Ramos (cell line): Measurements from ENCODE around the gene ZNF362.
"Not testable (repeated sequence)": the region's sequence is repeated elsewhere in the genome, so short reads cannot be mapped to it uniquely, and the experiment has no call there.

ENCODE experiments used
- in situ Hi-C: fragments of 300-500 bp; cut with MboI; formaldehyde crosslinking; loops from one replicate; pipeline ENCODE4 v1.14.3; 2022; ENCODE audit warnings: low sequenced_read_pairs; ENCODE audit not compliant: unreplicated experiment

ZNF362 gene

DNA sequence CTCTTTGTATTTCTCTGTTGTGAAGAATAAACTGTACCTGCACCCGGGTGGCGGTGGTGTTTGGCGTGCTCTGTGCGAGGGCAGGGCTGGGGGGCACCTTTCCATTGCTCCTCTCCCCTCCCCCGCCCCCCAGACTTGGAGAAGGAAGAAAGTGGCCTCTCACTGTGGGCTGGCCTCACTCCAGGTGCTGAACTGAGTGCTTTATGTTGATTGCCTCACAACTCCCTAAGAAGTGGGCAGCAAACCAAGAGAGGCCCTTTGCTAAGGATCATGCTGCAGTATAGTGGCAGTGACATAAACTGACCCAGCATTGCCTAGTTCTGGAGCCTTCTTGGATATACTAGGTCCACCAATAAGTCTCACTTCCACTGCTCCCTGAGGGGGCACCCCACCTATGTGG is 44.4 kb downstream of the ZNF362 start:
- in situ Hi-C loops, result no loop called here

DNA sequence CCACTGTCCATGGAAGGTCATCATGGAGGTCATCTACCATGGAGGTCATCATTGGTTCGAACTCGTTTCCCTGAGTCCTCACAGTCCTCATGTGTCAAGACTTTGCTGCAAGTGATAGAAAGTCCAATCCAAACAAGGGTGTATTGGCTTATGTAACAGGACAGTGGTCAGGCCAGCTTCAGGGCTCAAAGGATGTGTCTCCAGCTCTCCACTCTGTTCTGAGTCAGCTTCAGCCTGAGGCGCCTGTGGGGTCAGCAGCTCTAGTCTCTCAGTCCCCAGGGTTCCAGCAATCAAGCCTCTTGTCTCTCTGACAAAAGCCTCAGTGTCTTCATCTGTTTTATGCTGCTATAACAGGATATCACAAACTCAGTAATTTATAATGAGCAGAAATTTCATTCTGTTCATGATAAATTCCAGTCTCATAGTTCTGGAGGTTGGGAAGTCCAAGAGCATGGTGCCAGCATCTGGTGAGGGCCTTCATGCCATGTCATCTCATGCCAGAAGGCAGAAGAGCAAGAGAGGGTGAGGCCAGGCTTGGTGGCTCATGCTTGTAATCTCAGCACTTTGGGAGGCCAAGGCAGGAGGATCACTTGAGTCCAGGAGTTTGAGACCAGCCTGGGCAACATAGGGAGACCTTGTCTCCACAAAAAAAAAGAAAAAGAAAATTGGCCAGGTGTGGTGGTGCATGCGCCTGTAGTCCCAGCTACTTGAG is 45.1 kb downstream of the ZNF362 start:
- in situ Hi-C loops, result no loop called here

DNA sequence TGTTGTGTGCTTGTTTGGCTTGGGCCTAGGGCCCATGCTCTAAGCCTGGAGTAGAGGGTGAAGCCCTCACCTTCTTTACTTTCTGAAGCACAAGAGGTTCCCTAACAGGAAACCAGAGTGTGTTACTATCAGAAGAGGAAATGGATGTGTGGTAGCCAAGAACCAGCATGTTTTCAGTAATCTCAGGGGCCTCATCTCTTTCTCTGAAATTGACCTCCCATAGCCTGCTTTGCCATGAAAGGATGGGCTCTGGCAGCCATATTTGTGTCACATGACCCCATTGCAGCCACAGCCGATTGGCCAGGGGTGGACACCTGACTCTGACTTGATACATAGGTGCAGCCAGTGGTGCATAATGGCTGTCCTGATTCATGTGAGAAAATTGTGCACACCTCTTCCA is 46.0 kb downstream of the ZNF362 start:
- in situ Hi-C loops, result no loop called here

DNA sequence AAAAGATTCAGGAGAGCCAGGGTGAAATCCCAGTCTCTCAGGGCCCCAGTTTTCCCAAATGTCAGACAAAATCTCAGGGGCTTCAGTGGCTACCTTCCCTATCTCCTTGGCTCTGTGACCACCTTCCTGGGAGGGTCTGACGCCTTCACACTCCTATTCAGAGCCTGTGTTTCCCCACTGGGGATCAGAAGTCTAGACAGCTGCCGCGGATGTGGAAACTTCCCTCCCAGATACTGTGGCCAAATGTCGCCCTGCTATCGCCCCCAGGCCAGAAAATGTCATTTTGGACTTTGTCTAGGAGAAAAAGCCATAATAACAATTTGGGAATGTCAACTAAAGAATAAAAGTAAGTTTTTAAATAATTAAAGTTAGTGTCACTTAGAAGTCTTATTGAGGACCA is 48.7 kb downstream of the ZNF362 start:
- in situ Hi-C loops, result no loop called here

DNA sequence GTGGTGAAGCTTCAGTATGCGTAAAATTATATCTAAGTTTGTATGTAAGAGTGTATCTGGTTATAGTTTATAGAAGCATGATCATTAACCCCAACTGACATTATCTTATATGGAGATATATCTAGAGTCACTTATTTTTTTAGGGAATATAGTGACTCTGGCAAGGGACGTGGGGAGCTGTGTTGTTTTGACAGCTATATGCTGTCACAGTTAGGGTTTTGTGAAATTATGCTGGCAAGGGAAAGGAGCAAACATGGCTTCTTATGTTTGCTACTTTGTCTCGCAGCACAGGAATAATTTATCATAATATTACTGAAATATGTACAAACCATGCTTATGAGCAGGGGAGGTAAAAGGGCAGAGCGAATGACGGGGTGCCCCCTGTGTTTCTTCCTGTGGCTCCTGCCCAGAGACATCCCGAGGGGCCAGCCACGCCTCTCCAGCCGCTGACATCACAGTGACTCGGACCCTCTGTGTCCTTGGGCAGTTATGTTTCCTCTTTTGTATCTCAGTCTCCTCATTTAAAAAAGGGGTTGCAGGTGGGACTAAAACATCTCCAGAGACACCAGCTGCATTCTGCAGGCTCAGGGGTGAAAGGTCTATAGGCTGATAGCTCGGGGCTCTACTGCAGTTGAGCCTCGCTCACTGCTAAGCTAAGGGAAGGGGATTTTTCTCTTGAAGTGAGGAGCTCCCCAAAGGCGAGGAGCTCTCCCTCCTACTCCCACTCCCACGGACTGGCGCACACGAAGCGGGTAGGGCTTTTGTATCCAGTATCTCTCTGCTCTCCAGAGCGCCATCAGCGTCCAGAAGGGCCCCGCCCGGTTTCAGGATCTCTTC is 49.7 kb downstream of the ZNF362 start:
- in situ Hi-C loops, result no loop called here

DNA sequence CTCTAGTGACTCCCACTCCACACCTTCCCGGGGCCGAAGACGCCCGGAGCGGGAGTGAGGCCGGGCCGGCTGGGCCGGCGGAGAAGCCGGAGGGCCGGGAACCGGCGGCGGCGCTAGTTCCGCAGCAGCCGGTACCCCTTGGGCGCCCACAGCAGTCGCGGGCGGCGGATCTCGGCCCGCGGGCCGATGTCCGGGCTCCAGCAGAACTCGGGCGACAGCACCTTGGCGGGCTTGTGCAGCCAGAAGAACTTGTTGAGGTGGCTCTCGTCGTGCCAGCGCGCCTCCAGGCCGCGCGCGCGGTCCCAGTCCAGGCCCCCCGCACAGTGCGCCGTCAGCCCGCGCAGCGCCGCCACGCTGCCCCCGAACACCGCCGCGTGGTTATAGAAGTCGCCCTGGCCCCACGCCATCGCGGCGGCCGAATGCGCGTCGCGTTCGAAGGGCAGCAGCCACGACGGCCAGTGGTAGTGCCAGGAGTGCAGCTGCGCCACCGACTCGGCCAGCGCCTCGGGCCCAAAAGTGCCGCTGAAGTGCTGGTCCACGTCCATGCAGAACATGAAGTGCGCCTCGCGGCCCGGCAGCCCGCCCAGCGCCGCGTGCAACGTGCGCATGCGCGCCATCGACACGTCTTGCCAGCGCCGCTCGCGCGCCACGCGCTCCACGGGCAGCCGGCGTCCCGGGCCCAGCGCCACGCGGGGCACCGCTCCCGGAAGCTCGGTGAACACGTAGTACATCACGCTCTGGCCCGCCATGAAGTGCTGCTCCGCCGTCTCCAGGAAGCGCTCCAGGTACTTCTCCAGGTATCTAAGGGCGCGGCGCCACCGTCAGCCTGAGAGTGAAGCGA is 50.6 kb downstream of the ZNF362 start:
- in situ Hi-C loops, result no loop called here

DNA sequence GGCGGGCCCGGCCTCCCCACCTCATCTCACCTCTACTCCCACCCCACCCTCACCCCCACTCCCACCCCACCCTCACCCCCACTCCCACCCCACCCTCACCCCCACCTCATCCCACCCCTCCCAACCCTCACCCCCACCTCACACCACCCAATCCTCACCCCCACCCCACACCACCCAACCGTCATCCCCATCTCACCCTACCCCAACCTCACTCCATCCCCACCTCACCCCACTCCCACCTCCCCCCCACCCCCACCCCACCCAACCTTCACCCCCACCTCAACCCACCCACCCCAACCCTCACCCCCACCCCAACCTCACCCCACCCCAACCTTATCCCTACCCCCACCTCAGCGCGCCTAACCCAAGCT is 51.2 kb downstream of the ZNF362 start:
- in situ Hi-C loops, result no loop called here

DNA sequence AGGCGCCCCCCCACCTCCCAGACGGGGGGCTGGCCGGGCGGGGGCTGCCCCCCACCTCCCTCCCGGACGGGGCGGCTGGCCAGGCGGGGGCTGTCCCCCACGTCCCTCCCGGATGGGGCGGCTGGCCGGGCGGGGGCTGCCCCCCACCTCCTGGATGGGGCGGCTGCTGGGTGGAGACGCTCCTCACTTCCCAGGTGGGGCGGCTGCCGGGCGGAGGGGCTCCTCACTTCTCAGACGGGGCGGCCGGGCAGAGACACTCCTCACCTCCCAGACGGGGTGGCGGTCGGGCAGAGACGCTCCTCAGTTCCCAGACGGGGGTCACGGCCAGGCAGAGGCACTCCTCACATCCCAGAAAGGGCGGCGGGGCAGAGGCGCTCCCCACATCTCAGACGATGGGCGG is 53.1 kb downstream of the ZNF362 start:
- in situ Hi-C loops, result not testable (repeated sequence)

DNA sequence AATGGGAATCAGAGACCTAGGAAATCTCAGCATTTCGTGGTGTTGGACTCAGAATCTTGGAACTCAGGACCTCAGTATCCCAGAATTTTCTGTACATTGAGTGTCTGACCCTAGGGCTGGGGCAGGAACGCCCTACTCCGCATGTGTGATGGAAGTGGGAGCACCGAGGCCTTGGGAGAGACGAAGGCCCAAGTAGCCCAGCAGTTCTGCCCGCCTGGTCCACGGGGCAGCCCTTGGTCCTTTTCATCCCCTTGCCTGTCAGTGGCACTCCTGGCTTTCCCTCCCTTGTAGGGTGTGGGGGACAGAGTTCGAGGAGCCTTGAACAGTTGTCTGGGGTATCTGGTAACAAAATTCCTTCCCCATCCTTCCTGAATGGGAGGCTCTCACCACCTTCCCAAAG is 54.4 kb downstream of the ZNF362 start:
- in situ Hi-C loops, result no loop called here

DNA sequence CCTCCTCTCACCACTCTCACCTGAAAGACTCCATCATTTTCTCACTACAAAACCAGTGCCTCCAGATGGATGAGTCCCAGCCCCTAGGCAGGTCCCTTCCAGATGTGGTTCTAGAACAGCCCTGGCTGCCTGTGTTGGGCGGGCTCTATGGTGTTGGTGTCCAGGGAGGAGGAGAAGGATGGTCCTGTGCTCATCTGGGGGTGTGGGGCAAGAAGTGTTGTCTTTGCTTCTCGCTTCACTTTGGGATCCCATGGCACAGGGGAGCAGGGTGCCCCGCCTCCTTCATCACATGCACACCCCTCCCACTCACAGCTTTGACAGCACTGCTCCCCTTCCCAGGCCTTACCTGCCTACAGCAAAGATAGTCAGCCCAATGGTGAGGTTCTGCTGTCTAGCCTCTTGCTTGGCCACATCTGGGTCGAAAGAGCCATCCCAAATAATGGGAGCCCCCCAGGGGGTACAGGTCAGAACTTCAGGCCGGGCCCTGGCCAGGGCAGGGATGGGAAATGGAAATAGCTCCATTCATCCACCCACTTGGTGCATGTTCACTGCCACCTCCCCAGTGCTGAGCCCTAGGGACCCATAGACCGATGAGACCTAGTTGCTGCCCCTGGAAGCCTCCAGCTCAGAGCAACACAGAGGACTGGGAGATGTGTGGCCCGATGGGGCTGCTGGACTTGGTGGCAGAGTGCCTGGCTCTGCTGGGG is 55.6 kb downstream of the ZNF362 start:
- in situ Hi-C loops, result no loop called here

DNA sequence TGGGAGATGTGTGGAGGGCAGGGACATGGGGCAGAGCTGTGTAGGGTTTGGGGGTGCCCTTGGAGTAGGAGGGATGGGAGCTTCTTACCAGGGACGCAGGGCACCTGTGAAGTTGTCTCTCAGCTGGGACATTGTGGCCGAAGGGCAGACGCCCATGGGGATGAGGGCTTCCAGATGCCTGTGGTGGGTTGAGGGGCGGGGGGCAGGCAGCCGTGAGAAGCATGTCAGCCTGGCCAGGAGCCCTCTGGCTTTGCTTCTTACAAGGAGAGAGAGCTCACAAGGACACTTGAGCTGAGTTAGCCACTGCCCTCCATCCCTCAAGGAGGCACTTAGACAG is 56.1 kb downstream of the ZNF362 start:
- in situ Hi-C loops, result no loop called here

DNA sequence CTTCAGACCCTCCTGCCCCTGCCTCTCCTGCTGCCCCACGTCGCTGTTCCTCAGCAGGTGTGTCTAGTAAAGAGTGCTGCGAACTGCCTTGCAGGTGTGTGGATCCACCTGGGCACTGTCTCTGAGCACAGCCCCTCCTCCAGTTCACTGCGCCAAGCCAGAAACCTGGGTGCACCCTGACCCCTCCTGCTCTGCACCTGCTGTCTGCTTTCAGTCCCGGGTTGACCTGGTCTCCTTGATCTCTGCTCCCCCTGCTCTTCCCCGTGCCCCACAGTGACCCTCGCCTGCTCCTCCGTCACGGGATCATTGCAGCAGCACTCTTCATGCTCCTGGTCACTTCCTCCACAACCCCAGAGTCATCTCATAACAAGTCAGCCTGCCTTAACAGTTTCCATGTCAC is 58.1 kb downstream of the ZNF362 start:
- in situ Hi-C loops, result no loop called here

DNA sequence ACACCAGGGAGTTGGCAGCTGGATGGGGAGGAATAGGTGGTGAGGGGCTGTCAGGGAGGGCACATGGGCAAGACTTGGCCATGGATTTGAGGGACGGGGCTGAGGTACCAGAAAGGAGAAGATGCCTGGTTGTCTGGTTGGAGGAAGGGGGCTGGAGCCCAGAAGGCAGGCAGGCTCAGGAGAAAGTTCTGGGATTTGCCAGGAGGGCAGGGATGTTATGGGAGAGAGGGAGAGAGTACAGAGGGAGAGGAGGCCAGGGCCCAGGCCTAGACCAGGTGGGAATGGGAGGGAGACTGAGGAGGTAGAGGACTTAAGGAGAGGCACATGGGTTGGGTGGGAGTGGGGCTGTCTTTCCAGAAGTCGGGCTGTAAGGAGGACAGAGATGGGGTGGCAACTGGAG is 60.3 kb downstream of the ZNF362 start:
- in situ Hi-C loops, result no loop called here

DNA sequence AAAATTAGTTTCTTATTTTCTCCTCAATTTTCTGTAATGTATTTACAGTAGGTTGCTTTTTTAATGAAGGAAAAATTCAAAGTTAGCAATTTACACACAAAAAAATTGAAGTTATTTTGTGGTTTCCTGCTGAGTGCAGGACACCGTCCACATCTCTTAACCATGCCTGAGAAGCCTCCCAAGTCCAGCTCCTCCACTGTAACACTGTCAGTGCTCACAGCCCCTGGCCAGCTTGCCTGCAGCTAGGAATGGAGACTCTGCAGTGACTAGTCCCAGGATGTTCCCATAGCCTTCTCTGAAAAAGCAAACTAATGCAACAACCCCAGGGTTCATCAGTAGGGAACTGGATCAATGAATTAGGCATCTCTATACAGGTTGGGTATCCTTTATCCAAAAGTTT is 61.1 kb downstream of the ZNF362 start:
- in situ Hi-C loops, result no loop called here

DNA sequence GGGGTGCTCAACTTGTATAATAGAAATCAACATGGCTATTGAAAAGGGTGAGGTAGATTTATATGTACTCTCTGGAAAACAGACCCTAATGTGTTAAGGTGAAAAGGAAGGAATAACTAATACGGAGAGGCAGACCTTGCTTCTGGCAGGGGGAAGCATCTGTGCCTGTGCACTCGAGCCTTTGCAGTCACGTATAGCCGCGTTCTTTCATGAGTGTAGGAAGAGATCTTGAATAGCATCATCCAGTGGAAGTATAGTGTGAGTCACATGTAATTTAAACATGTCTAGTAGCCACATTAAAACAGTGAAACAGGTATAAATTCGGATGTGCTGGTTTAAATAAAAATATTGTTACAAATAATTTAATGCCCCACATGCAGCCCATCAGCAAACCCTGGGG is 61.7 kb downstream of the ZNF362 start:
- in situ Hi-C loops, result no loop called here

DNA sequence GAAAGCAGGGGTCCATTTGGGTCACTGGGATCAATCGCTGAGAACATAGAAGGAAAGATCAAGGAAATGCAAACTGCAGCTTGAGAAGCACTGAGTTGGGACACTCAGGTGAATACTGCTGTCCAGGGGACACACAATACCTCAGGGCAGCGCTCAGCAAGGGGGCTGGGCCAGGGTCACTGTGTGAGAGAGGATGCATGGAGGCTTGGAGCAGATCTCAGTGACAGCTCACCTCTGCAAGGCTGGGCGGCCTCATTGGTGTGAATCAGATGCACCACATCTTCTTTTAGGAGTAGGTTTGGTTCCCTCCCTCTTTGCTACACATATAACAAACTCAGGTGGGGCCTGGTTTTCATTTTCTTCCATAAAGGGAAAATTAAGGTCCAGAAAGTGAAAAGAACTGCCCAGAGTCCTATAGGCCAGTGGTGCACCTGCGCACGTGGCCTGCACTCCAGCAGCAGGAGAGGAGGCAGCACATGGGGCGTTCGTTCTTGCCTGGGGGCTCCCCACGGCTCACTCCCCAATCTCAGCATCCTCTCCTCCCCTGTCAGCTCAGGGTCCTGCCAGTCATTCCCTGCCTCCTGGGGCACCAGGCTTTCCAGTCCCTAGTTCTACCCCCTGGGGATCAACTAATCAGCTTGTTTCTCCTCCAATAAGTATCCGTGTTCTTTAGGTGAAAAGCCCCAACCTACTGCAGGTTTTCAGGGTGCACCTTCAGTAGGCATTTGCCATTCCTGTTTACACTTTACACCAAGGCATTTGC is 63.1 kb downstream of the ZNF362 start:
- in situ Hi-C loops, result no loop called here

DNA sequence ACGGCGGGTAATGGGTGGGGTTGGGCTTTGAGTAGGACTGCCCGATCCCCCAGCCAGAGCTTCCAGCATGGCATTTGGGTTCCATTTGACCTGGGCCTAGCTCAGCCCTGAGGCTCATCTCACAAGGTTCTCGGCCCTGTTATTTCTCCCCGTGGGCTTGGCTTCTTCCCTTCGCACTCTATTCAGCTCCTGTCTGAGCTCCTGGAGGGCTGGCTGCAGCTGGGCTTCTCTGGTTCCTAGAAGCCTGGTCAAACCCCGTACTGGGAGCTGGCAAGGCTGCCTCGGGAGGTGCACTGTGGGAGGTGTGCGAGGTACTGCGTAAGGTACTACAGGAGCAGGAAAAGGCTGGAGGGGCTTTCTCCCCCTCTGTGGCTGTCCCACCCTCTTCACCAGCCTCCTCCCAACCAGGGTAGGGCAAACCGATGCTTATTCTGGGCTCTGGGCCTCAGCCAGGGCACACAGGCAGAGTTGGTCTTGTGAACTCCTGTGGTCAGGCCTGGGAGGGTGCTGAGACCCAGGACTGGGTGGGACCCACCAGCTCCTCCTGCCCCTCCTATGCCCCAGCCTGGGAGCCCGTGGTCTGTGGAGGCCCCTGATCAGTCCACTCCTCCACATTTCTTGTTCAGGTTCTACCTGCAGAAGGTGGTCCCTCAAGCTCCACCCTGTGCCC is 63.8 kb downstream of the ZNF362 start:
- in situ Hi-C loops, result no loop called here

DNA sequence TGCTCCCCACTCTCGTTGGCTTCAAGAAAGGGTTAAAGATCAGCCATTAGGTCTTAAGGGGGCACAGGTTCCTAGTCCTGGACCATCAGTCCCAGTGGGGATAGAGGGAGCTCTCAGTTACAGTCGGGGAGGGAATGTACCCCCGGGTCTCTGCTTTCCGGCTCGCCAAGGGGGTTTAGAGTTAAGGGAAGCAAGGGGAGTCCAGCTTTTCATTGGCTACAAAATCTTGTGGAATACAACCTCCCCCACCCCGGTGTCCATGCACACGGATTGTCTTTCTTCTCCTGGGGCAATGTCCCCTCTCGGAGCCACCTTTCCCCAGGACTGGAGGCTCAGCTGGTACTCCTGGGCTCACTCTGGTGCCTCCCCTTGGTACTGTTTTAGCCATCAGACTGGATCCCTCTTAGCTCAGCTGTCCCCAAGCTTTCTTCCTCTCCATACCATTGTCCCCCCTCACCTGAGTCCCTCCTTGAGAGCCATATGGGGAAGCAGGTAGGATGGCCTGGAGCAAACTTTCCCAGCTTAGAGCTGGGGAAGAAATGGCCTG is 64.4 kb downstream of the ZNF362 start, which contains the start of gene A3GALT2:
TSS of gene A3GALT2 (minus strand) at position 480 of the 547 bp plus-strand sequence. CDS start at position 480, 0 bp downstream.
- in situ Hi-C loops, result no loop called here

DNA sequence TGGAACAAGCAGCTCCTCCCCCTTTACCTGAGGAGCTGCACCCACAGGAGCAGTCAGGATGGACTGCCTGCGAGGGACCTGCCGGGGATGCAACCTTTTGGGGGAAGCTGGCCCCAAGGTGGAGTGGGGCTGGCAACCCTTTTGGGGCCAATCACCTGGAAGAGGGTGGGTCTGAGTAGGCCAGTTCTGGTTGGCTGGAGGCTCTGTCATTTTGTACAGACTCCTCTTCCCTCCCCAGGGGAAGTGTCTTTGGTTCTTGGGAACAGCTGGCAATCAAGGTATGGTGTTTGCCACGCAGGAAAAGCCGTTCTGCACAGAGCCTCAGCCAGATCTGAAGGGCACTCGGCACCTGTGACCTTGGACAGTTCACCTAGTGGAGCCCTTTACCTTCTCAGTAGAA is 64.9 kb downstream of the ZNF362 start:
- in situ Hi-C loops, result no loop called here
